ENCODE measurements around the gene GLB1L2.

GLB1L2 gene

DNA sequence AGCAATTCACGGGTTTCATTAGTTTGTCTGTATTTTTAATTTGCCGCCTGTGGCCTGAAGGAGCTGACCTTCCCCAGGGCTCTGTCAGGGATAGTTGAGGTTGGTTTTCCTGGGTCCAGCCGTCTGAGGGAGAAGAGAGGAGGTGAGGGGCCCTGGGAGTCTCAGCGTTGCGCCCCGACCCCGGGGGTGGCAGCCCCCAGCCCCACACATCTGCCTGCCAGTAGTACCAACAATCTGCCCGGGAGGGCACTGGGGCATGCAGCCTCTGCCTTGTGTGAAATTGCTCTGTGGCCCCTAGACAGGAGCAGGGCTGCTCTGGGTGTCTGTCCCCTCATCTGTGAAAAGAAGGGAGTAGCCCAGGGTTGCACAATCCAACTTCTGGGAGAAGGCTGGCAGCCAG lies 73.6 kb downstream of the GLB1L2 start:
- Histone ChIP-seq H3K4me1 (ENCODE audit: control insufficient read depth, insufficient read depth, low read length) (no peaks in the 10 kb centered on the region), H3K27me3 (ENCODE audit: control insufficient read depth, insufficient read depth, low read length) (peaks cover 4% of the 10 kb centered on the region), H3K36me3 (ENCODE audit: control insufficient read depth, insufficient read depth, low read length) (no peaks in the 10 kb centered on the region), H3K9ac (ENCODE audit: low read depth, low read length) (no peak overlapping the region), H3K4me3 (ENCODE audit: low read depth, low read length) (no peak overlapping the region), H3K9me3 (ENCODE audit: control insufficient read depth, insufficient read depth, low read length) (no peaks in the 10 kb centered on the region)

DNA sequence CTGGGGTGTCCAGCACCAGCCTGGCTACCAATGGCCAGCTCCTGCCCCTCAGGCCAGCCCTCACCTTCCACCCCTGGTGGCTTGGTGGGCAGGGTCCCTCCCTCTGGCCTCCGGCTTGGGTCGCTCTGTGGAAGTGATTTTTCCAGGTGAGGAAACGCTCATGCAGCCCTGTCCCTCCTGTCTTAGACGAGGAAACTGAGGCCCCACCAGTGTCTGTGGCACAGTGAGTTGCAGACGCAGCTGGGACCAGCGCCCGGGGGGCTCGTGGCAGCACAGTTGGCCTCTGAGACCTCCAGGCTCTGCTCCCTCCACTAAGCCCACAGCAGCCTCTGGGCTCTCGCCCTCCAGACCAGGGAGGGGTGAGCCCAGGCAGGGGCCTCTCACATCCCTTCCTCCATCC lies 74.1 kb downstream of the GLB1L2 start:
- H3K9me3 ChIP-seq (ENCODE audit: control insufficient read depth, insufficient read depth, low read length): no peaks in the 10 kb centered on the region
- no peak overlapping the region for H3K9ac ChIP-seq (ENCODE audit: low read depth, low read length)
- H3K36me3 ChIP-seq (ENCODE audit: control insufficient read depth, insufficient read depth, low read length): no peaks in the 10 kb centered on the region
- H3K4me3 ChIP-seq (ENCODE audit: low read depth, low read length): no peak overlapping the region
- peaks cover 1% of the 10 kb centered on the region for H3K4me1 ChIP-seq (ENCODE audit: control insufficient read depth, insufficient read depth, low read length)
- peaks cover 8% of the 10 kb centered on the region for H3K27me3 ChIP-seq (ENCODE audit: control insufficient read depth, insufficient read depth, low read length)

DNA sequence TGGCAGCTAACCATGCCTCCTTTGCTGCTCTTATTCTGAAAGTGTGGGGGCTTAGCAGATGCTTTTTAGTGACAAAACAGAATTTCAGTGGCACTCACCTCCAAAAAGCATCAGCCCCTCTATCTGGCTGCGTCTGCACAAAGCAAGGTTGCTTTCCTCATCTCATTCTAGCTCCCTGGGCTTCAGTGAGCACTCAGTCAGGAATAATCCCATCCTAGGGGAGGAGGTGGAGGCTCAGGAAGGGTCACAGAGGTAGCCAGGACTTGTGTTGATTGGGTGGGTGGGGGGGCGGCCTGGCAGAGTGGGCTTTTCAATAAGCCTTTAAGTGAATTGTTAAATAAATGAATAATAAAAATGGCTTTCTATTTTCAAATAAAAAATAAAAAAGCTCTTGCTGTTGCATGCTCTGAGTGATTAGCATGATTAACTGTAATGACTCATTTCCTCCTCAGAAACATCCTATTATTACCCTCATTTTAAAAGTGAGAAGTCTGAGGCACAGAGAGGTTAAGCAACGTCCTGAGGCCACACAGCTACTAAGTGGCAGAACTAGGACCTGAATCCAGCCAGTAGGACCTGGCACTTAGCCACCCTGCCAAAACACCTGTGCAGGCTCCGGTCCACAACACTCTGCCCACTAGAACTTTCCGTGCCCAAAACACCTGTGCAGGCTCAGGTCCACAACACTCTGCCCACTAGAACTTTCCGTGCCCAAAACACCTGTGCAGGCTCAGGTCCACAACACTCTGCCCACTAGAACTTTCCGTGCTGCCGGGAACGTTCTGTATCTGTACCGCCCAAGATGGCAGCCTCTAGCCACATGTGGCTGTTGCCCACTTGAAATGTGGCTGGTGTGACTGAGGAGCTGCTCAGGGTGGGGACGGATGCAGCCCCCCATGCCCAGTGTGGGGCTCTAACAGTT lies 74.7 kb downstream of the GLB1L2 start:
- Histone ChIP-seq H3K9ac (ENCODE audit: low read depth, low read length) (no peak overlapping the region), H3K27me3 (ENCODE audit: control insufficient read depth, insufficient read depth, low read length) (peaks cover 11% of the 10 kb centered on the region), H3K4me3 (ENCODE audit: low read depth, low read length) (no peak overlapping the region), H3K9me3 (ENCODE audit: control insufficient read depth, insufficient read depth, low read length) (no peaks in the 10 kb centered on the region), H3K4me1 (ENCODE audit: control insufficient read depth, insufficient read depth, low read length) (peaks cover 3% of the 10 kb centered on the region), H3K36me3 (ENCODE audit: control insufficient read depth, insufficient read depth, low read length) (no peaks in the 10 kb centered on the region)

DNA sequence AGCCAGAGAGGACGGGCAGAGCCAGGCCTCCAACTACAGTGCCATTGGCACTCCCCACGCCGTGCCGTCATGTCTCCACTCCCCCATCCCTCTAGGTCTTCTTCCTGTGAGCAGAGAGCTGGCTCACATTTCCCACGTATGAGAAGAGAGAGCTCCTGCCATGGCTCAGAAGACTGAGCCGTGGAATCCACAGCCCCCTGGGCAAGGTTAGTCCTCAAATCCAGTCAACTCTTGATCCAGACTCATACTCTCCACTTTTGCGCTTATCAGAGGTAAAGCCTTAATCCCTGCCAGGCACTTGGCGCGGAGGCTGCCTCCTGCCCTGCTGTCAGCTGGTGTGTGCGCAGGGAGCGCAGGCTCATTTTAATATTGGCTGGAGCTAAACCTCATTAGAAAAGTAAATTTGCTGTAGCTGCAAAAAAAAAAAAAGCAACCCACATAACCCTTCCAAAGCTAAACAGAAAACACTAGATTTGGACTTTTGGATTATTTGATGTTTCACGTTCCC lies 75.6 kb downstream of the GLB1L2 start:
- H3K27me3 ChIP-seq (ENCODE audit: control insufficient read depth, insufficient read depth, low read length): peaks cover 11% of the 10 kb centered on the region
- H3K4me3 ChIP-seq (ENCODE audit: low read depth, low read length): no peak overlapping the region
- H3K9ac ChIP-seq (ENCODE audit: low read depth, low read length): no peak overlapping the region
- H3K36me3 ChIP-seq (ENCODE audit: control insufficient read depth, insufficient read depth, low read length): no peaks in the 10 kb centered on the region
- peaks cover 3% of the 10 kb centered on the region for H3K4me1 ChIP-seq (ENCODE audit: control insufficient read depth, insufficient read depth, low read length)
- no peaks in the 10 kb centered on the region for H3K9me3 ChIP-seq (ENCODE audit: control insufficient read depth, insufficient read depth, low read length)

DNA sequence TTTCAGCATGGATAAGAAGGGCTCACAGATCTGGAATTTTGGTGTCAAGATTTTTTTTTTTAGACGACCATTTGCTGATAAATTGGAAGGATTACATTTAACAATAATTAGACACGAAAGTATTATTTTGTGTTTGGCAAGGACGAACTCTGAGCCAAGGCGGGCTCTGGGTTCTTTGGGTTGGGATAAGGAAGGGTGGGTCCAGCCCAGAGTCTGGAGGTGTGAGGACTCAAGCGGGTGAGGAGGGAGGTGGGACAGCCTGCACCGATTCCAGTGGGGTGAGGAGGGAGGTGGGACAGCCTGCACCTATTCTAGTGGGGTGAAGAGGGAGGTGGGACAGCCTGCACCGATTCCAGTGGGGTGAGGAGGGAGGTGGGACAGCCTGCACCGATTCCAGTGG lies 76.1 kb downstream of the GLB1L2 start:
- Histone ChIP-seq H3K4me1 (ENCODE audit: control insufficient read depth, insufficient read depth, low read length) (peaks cover 3% of the 10 kb centered on the region), H3K36me3 (ENCODE audit: control insufficient read depth, insufficient read depth, low read length) (no peaks in the 10 kb centered on the region), H3K9me3 (ENCODE audit: control insufficient read depth, insufficient read depth, low read length) (no peaks in the 10 kb centered on the region), H3K27me3 (ENCODE audit: control insufficient read depth, insufficient read depth, low read length) (peaks cover 12% of the 10 kb centered on the region), H3K4me3 (ENCODE audit: low read depth, low read length) (no peak overlapping the region), H3K9ac (ENCODE audit: low read depth, low read length) (no peak overlapping the region)

DNA sequence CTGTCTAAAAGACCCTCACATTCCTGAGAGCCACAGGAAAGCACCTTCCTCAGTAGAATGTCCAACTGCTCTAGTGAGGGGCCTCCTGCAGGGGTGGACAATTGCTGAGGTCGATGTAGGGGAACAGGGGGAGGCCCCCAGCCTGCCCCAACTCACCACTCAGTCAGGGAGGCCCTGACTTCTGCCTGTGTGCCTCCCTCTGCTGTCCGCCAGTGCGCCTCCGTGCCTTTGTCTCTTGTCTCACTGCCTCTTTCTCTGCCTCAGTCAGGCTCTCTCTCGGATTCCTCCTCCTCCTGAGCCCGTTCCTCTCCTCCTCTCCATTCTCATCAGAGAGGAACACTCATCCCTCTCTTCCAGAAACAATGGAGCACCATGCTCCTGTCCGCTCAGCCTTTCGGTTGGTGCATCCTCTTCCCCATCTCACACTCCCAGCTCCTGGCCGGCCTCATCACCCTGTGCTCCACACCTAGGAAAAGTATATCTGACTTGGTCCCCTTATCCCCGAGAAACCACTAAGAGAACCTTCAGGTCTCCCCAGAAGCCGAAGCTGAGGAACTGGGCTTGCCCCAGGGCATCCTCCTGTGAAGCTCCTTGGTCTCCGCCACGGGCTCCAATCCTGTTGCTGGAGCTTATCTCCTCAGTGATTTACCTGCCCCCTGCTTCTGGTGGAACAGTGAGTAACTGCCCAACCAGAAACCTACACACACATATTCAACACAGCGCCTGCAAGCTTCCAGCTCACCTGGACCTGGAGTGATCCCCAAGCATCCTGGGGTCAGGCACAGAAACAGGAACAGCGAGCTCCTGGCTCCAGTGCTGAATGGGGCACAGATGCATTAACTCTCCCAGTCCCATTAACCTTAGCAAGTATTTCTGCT lies 78.0 kb downstream of the GLB1L2 start:
- H3K27me3 ChIP-seq (ENCODE audit: control insufficient read depth, insufficient read depth, low read length): peaks cover 25% of the 10 kb centered on the region
- no peaks in the 10 kb centered on the region for H3K9me3 ChIP-seq (ENCODE audit: control insufficient read depth, insufficient read depth, low read length)
- H3K36me3 ChIP-seq (ENCODE audit: control insufficient read depth, insufficient read depth, low read length): no peaks in the 10 kb centered on the region
- no peak overlapping the region for H3K9ac ChIP-seq (ENCODE audit: low read depth, low read length)
- H3K4me3 ChIP-seq (ENCODE audit: low read depth, low read length): no peak overlapping the region
- H3K4me1 ChIP-seq (ENCODE audit: control insufficient read depth, insufficient read depth, low read length): peaks cover 14% of the 10 kb centered on the region

DNA sequence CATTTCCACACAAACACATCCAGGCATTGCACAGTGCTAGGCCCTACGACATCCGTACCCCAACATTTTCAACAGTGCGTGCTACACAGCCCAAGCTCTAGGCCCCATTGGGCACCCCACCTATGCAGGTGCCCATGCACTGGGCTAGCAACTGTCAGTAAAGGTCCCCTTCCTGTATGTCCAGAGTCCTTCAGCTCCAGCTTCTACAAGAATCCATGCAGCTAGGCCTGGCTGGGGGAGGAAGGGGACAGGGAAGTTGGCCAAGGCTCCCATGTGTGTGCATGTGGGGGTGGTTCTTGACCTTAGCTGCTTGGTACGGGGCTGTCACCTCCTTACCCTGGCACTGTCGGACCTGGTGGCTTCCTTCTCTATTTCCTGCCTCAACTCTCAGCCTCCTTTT lies 79.0 kb downstream of the GLB1L2 start:
- Histone ChIP-seq H3K9me3 (ENCODE audit: control insufficient read depth, insufficient read depth, low read length) (no peaks in the 10 kb centered on the region), H3K9ac (ENCODE audit: low read depth, low read length) (no peak overlapping the region), H3K4me1 (ENCODE audit: control insufficient read depth, insufficient read depth, low read length) (peaks cover 21% of the 10 kb centered on the region), H3K36me3 (ENCODE audit: control insufficient read depth, insufficient read depth, low read length) (no peaks in the 10 kb centered on the region), H3K4me3 (ENCODE audit: low read depth, low read length) (peak overlapping the region; percentile 60), H3K27me3 (ENCODE audit: control insufficient read depth, insufficient read depth, low read length) (peaks cover 25% of the 10 kb centered on the region)

DNA sequence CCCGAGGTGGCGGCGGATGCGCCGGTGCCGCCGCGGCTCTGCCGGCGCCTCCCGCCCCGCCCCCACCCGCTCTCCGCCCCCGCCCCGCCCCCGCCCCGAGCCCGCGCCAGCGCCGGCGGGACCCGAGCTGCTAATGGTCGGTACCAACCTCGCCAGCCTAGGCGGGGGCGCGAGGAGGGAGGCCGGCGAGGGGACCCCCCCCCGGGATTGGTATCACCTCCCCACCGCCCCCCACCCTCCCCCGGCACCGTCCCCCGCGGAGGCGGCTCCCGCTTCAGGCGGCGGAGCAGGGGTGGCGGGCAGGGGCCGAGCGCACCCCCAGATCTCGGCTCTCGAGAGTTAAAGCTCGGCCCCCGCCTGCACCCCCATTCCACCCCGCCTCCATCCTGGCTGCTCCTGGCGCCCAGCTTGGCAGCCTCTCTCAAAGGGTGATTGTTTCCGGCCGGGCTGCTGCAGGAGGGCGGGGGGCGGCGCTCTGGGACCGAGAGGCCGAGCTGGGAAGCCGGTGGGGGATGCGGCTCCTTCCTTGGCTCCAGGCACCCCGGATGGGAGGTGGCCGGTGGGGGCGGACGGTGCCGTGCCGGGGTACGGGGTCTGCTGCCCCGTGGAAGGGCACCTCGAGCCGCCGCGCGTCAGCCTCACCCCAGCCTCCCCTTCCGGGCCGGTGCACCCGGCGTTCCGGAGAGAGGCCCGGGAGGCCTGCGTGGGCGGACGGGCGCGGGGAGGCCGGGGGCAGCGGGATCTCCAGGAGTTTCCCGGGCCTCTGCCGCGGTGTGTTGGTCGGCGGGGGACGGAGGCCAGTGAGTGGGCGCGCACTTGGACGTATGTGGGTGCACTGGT lies 80.6 kb downstream of the GLB1L2 start, which contains the start of gene B3GAT1:
Gene B3GAT1, minus strand, starts transcription at position 40 of the 840 bp plus-strand sequence. CDS start 24,583 bp downstream, outside the sequence.
- peaks cover 21% of the 10 kb centered on the region for H3K4me1 ChIP-seq (ENCODE audit: control insufficient read depth, insufficient read depth, low read length)
- peaks cover 28% of the 10 kb centered on the region for H3K27me3 ChIP-seq (ENCODE audit: control insufficient read depth, insufficient read depth, low read length)
- peak within 1 kb of the TSS; percentile 69 for H3K4me3 ChIP-seq (ENCODE audit: low read depth, low read length)
- H3K9ac ChIP-seq (ENCODE audit: low read depth, low read length): peak within 1 kb of the TSS; percentile 54
- H3K9me3 ChIP-seq (ENCODE audit: control insufficient read depth, insufficient read depth, low read length): no peaks in the 10 kb centered on the region
- H3K36me3 ChIP-seq (ENCODE audit: control insufficient read depth, insufficient read depth, low read length): no peaks in the 10 kb centered on the region

DNA sequence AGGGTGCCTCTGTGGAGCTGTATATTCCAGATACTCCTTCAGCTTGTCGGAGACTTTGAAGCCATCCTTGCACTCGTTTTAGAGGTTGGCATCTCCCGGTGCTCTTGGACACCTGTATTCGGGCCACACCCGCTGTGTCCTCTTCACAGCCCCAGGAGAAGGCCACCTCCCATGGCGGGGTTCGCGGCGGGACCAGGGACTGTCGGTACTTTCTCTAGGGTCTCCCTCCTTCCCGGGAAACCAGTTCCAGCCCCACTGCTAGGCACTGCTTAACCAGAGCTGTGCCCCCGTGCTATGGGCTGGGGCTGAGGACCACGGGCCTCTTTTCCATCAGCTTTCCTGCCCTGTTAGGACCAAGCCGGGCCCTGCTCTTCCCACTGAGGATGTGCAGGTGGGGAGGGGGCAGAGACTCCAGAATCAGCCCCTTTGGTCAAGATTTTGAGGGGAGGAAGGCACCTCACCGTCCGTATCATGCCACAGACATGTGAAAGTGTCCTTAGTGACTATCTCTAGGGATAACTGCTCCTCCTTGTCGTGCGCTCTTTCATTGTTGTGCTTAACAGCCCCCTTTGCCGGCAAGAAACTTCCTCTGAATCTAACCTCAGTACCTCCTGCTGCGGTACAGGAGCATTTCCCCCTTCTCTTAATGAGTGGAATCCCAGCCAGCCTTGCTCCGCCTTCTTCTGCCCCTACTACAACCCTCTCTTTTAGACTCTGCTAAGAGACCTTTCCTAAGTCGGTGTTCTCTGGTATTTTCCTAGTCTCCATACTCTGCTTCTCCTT lies 81.4 kb downstream of the GLB1L2 start:
- H3K27me3 ChIP-seq (ENCODE audit: control insufficient read depth, insufficient read depth, low read length): peaks cover 28% of the 10 kb centered on the region
- H3K36me3 ChIP-seq (ENCODE audit: control insufficient read depth, insufficient read depth, low read length): no peaks in the 10 kb centered on the region
- peak overlapping the region; percentile 69 for H3K4me3 ChIP-seq (ENCODE audit: low read depth, low read length)
- no peak overlapping the region for H3K9ac ChIP-seq (ENCODE audit: low read depth, low read length)
- H3K4me1 ChIP-seq (ENCODE audit: control insufficient read depth, insufficient read depth, low read length): peaks cover 21% of the 10 kb centered on the region
- no peaks in the 10 kb centered on the region for H3K9me3 ChIP-seq (ENCODE audit: control insufficient read depth, insufficient read depth, low read length)

DNA sequence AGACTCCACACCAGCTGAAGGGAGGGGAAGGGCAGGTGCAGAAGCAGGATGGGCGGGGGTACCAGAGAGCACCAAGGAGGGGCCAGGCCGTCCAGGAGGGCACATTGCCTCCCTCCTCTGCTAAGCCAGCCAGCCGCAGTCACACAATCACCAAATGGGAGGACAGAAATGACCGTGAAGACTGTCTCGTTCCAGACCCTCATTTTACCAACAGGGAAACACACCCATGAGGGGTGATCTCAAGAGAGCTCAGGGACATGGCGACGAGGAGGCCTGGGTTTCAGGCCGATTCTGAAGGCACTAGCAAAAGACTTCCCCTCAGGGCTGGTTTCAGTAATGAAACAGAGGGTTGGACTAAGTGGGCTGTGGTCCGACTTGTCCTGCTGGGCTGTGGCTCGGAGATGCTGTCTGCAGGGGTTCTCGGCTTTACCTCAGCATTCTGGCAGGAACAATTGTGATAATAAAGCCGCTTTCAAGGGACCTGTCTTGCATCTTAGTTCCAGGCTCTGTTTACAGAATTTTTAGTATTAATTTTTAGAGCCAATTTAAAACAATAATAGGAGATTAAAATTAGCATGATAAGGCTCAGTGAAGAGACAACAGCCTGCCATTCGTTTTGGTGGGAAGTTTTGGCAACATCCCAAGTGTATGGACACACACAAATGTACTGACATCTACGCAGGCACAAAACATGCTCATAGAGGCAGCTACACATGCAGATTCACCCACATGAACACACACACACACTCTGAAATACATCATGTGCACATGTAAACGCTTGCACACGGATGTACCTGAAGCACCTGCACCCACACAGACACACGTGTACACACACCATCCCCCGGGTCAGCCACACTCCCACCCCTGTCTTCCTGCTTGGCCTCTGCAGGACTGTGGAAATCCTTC lies 82.3 kb downstream of the GLB1L2 start:
- Histone ChIP-seq H3K27me3 (ENCODE audit: control insufficient read depth, insufficient read depth, low read length) (peaks cover 28% of the 10 kb centered on the region), H3K4me3 (ENCODE audit: low read depth, low read length) (peak overlapping the region; percentile 69), H3K9ac (ENCODE audit: low read depth, low read length) (no peak overlapping the region), H3K9me3 (ENCODE audit: control insufficient read depth, insufficient read depth, low read length) (no peaks in the 10 kb centered on the region), H3K36me3 (ENCODE audit: control insufficient read depth, insufficient read depth, low read length) (no peaks in the 10 kb centered on the region), H3K4me1 (ENCODE audit: control insufficient read depth, insufficient read depth, low read length) (peaks cover 21% of the 10 kb centered on the region)

All from iPS-15b (cell line).